HG02763 (cell line): ENCODE data around the gene P2RX1.

Experiments
- ATAC-seq: cut with Tn5 transposase; IDR thresholded peaks from one replicate; pipeline ENCODE4 v1.9.1; 2021; ENCODE audit warnings: mild to moderate bottlenecking, moderate library complexity; ENCODE audit not compliant: unreplicated experiment

The P2RX1 gene

DNA sequence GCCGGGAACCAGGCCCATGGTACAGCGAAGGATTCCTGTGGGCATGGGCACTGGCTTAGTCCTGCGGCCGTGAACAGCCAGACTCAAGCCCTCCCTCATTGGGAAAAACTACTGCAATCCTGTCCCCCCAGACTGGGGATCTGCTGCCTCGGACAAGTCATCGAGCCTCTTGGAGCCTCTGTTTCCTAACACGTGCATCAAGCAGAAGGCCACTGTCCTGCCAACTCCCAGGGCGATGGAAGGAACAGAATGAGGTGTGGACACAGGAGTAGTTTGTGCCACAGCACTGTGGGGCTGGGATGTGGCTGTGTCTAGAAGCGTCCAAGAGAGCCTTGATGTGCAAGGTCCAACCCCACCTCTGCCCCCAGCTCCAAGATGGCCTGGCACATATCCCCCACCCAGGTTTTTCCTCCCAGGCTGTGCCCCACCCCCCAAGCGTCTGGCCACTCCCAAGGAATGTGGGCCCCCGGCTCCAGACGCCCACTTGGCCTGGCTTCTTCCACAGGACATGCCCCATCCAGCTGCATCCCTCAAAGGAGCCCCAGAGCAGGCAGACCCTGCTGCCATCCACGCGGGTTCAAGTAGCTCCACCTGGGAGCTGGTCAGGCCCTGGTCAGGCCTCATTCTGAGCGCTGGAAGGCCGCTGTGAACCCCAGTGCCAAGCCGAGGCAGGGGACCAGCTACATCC, 26.8 kb downstream of the P2RX1 start:
- ATAC-seq: no peak

- no peak for ATAC-seq
Measured at GRCh38 chr17:3888343-3889171, 27.7 kb downstream of the P2RX1 start.

- ATAC-seq: no peak
Measured at GRCh38 chr17:3887804-3888203, 28.5 kb downstream of the P2RX1 start.

- ATAC-seq: no peak
Measured at GRCh38 chr17:3887394-3887793, 28.9 kb downstream of the P2RX1 start.

GRCh38 chr17:3886776-3887175, 29.5 kb downstream of the P2RX1 start:
- no peak for ATAC-seq

GRCh38 chr17:3885970-3886369, 30.3 kb downstream of the P2RX1 start:
- ATAC-seq: no peak

DNA sequence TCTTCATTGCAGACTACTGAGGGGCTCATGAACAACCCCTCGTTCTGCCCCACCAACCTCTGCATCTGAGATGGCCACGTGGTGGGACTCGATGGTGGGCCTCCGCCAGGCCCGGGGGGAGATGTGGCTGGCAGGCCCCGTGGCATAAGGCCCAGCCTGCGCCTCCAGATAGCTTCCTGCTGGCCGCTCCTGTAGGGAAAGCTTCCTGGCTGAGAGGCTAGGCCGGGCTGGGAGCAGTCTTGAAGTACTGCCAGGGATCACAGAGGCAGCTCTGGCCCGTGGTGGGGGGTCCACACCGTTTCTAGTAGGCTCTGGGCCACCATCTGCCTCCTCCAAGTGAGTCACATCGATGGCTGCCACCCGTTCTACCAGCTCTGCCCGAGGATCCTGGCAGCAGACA, 31.0 kb downstream of the P2RX1 start:
- no peak for ATAC-seq

DNA sequence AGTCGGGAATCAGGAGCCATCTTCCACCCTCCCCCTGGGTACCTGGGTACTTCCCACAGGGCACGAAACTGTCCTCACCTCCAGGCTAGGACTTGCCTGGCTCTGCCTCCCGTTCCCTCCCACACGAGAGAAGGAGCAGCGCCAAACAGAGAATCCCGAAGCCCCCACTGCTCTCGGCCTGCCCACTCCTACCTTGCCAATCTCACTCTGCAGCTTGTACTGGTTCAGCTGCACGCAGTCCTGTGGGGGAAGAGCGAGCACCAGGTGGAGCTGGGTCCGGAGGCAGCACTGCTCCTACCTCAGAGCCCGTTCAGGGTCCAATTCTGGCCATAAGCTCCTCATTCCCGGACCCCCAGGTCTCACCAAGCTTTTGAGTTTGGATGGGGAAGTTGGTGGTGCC, 32.1 kb downstream of the P2RX1 start:
- no peak for ATAC-seq

- ATAC-seq: no peak
Measured at GRCh38 chr17:3882276-3882675, 34.0 kb downstream of the P2RX1 start.

DNA sequence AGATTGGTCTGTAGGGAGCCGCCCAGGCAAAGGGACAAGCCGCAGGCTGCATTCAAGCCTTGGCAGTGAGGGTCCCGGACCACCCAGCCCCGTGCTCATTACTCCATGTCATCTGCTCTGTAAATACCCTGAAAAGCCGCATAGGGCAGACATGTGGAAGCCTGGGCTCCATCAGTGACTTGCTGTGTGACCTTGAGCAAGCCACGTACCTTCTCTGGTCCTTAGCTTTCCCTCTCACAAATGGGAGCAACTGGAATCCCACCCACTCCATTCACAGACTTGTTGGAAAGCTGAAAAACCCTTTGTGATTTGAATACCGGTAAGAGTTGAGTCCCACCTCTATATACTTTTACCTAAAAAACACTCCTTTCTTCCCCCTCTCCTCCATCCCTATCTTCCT, 35.3 kb downstream of the P2RX1 start:
- no peak for ATAC-seq

DNA sequence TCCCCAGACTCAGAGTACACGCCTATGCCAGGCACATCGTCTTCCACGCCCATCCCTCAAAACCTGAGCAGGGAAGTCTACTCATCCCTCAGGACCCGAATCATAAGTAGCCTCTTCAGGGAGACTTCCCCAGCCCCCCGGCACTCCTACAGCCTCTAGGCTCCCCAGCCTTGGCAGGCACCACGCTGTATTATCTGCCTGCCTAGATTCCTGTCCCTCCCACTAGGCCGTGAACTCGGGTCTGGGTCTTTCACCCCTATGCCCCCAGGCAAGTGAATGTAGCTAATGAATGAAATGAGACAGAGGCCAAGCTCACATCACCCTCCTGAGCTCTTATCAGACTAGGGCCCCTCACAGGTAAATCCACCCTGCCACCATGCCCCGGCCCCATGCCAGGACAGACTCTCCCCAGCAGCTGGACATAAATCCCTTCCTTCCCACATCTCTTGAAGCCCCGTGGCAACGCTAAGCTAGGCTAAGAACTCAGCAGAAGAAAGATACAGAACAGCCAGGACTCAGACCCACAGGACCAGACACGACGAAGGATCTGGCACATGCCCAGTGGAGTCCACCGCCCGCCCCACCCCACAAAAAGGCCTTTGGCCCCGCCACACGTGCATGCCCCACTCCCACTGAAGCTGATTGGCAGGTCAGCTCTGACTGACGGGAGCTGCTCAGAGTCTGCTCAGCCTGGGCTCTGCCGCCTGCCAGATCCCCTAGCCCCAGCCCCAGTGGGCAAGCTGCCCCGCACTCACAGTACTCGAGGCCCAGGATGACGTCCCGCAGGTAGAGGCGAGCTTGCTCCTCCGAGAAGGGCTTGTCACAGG, 36.5 kb downstream of the P2RX1 start:
- no peak for ATAC-seq

DNA sequence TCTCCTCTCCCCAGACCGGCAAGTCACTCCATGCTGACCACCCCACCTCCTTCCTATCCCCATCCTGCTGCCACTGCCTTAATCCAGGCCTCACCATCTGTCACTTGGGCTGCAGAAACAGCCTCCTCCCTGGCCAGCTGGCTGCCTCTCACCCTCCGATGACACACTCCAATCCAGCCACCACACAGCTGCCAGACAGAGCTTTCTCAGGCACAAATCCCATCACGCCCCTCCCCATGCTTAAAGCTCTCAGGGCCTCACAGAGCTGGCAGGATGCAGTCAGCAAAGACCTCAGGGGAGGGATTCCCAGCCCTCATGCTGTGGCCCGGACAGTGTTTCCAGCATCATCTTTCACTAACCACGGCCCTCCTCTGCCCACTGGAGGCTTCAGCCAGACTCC, 37.1 kb downstream of the P2RX1 start:
- no peak for ATAC-seq

DNA sequence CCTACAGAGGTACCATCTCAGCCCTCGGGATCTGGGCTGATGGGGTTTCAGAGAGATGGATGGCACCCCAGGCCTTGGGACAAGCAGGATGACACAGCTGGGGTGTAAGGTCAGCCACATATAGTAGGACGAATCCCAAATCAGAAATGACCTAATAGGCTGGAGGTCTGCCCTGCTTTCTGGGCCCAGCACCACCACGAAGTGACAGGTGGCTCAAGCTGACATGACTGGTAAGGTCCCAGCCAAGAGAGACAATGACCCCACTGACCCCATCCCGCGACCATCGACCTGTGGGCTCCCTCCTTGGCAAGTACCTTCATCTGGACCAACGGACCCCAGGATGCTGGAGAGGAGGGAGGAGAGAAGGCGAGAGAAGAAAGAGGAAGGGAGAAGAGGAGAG, 39.0 kb downstream of the P2RX1 start:
- no peak for ATAC-seq

GRCh38 chr17:3875317-3875716, 40.9 kb downstream of the P2RX1 start:
- ATAC-seq: no peak

DNA sequence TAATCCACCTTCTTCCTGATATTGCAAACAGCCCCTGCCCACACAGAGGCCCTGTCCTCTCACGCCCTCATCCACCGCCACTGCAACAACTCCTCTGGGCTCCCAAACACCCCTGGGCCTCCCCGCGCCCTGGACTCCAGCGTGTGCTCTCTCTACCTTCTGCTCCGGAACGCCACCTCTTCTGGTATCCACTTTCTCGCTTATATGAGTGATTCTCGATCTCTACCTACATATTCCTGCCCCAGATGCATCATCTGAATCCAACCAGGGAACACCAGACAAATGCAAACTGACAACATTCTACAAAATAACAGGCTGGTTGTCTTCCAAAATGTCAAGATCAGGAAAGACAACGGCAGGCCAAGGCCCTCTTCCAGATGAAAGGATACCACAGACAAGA, 42.4 kb downstream of the P2RX1 start:
- no peak for ATAC-seq

GRCh38 chr17:3870871-3871306, 45.4 kb downstream of the P2RX1 start:
- ATAC-seq: no peak

GRCh38 chr17:3867606-3868005, 48.7 kb downstream of the P2RX1 start:
- no peak for ATAC-seq

GRCh38 chr17:3867106-3867505, 49.2 kb downstream of the P2RX1 start:
- ATAC-seq: no peak

- ATAC-seq: no peak
Measured at GRCh38 chr17:3866276-3866675, 50.0 kb downstream of the P2RX1 start.

DNA sequence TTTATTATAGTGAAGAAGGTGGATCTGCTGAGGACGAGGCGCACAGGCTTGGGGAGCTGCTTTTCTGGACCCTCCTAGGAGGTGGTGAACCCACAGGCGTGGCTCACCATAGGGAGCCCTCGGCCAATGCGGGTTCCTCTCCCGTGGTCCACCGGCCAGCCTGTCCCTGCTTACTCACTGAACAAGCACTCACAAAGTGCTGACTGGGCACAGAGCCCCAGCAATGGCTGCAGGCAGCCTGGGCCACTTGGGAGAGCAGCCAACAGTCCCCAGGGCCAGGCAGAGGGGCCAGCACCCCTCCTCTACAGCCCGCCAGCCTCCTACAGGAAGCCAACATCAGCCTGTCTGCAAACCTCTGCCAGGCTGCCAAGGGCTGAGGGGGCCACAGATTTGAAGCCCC, 51.1 kb downstream of the P2RX1 start:
- ATAC-seq: no peak

DNA sequence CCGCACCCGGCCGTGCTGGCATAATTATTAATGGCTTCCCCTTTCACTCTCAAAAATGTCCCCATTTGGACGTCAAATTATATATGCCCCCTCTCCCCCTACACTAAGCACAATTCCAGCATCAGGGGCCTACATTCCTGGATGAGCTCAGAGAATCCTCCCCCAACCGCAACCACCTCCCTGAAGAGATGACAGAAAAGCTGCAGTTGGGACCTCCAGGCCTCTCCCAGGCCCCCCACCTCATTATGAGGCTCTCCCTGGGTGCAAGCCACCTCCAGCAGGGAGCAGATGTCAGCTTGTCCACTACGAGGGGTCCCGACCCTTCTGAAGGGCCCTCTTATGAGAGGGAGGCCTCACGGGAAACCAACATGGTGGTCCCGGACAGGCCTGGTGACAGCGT, 51.7 kb downstream of the P2RX1 start:
- no peak for ATAC-seq
